ENCODE results near the gene RETN. TPM values are rescaled to one million over a fixed set of nuclear protein-coding genes. Genes with fewer than 3 reads are reported as not detected.

The RETN gene
- total RNA-seq, 3 donors from 2014 or later (not counting 1 experiment from before 2014, with no cell fraction given) = 3.8 TPM; not detected in 2

DNA sequence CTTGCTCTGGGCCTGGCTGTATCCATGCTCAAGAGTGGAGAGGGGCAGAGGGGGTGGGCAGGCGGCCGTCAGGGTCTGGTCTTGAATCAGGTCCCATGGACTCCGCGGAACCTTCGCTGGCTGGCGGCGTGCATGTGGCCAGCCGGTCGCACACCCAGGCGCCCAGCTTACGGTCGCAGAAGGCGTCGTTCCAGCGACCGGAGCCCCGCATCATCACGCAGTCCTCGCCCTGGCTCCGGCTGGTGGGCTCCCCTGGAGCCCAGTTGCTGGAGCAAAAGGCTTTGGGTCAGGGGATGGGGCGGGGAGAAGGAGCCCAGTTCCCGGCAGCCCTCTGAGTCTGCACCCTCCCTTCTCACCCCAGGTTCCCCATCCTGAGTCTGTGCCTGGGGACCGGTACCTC is 20.3 kb downstream of the RETN start:
- Mint-ChIP-seq H3K27me3 (ENCODE audit: low read depth in 2 of 2) (no peaks in the 10 kb centered on the region), H3K27ac (no peak overlapping the region), H3K9me3 (no peaks in the 10 kb centered on the region), H3K4me1 (peaks cover 0 to 12% of the 10 kb centered on the region in 2 donors), H3K4me3 (no peak overlapping the region), H3K36me3 (no peaks in the 10 kb centered on the region)
- Histone ChIP-seq H3K4me3 (ENCODE audit: low read length) (no peak overlapping the region), H3K36me3 (ENCODE audit: control insufficient read depth, insufficient read depth, low read length) (no peaks in the 10 kb centered on the region), H3K27ac (ENCODE audit: low read length) (no peak overlapping the region), H3K9me3 (ENCODE audit: control insufficient read depth, insufficient read depth, low read length) (peaks cover 40% of the 10 kb centered on the region), H3K4me1 (ENCODE audit: control insufficient read depth, insufficient read depth, low read length) (peaks cover 38% of the 10 kb centered on the region), H3K27me3 (ENCODE audit: control insufficient read depth, insufficient read depth, low read length) (no peaks in the 10 kb centered on the region)
- ATAC-seq (no peak), DNase-seq (no peak)
- intact Hi-C loops (cut with micrococcal nuclease) = loop anchor here (10.0 kb wide), 1 partner anchor 54 kb away; the partner anchor contains the start of genes PCP2 and STXBP2
- 50% methylated on average over 21 of the region's 23 CpGs for WGBS (ENCODE audit: insufficient coverage)
- TF ChIP-seq CTCF (IDR thresholded peaks at IDR 0.05) = no peak

DNA sequence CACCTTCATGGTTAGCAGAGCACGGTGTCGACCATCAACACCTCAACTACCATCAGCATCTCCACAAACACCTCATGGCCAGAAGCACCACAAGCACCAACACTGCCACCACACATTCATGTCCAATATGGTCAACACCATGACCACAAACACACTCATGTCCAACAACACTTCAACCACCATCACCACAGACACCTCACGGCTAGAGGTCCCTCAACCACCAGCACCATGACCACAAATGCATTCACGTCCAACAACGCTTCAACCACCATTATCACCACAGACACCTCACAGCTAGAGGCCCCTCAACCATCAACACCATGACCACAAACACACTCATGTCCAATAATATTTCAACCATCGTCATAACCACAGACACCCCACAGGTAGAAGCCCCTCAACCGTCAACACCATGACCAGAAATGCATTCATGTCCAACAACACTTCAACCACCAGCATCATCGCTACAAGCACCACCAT is 22.0 kb downstream of the RETN start:
- no peaks in the 10 kb centered on the region for H3K9me3 Mint-ChIP-seq
- no peaks in the 10 kb centered on the region for H3K27me3 Mint-ChIP-seq (ENCODE audit: low read depth in 2 of 2)
- intact Hi-C loops (cut with micrococcal nuclease) = loop anchor here (1.0 to 5.0 kb wide), 3 partner anchors 10 to 499 kb away; no protein-coding TSS in a partner anchor
- TF ChIP-seq CTCF (IDR thresholded peaks at IDR 0.05) = no peak
- H3K4me1 Mint-ChIP-seq = peaks cover 0 to 5% of the 10 kb centered on the region in 2 donors
- Histone ChIP-seq H3K9me3 (ENCODE audit: control insufficient read depth, insufficient read depth, low read length) (peaks cover 40% of the 10 kb centered on the region), H3K4me3 (ENCODE audit: low read length) (no peak overlapping the region), H3K27me3 (ENCODE audit: control insufficient read depth, insufficient read depth, low read length) (no peaks in the 10 kb centered on the region), H3K4me1 (ENCODE audit: control insufficient read depth, insufficient read depth, low read length) (peaks cover 49% of the 10 kb centered on the region), H3K27ac (ENCODE audit: low read length) (peak overlapping the region; percentile 81), H3K36me3 (ENCODE audit: control insufficient read depth, insufficient read depth, low read length) (no peaks in the 10 kb centered on the region)
- WGBS (ENCODE audit: insufficient coverage) = 24% methylated on average over 8 of the region's 8 CpGs
- peak; percentile 63 to 69 for DNase-seq
- no peak overlapping the region for H3K27ac Mint-ChIP-seq
- H3K36me3 Mint-ChIP-seq = no peaks in the 10 kb centered on the region
- peak; percentile 28 to 41 (median 36) for ATAC-seq
- no peak overlapping the region for H3K4me3 Mint-ChIP-seq

DNA sequence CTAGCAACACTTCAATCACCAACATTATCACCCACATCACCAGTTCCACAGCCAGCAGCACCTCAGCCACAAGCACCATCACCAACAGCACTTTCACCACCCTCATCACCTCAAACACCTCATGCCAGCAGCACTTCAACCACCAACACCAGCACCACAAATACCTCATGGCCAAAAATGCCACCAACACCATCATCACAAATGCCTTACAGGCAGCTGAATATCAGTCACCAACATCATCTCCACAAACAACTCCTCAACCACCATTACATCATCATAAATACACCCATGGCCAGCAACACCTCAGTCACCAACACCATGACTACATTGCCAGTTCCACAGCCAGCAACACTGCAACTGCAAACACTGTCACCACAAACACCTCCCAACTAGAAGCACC is 22.6 kb downstream of the RETN start:
- ATAC-seq = peak; percentile 35 to 49 (median 35)
- no peak overlapping the region for H3K27ac Mint-ChIP-seq

More for the DNA sequence above, 22.6 kb downstream of the RETN start:
- no peaks in the 10 kb centered on the region for H3K27me3 ChIP-seq (ENCODE audit: control insufficient read depth, insufficient read depth, low read length)
- H3K36me3 ChIP-seq (ENCODE audit: control insufficient read depth, insufficient read depth, low read length) = no peaks in the 10 kb centered on the region
- no peaks in the 10 kb centered on the region for H3K4me1 Mint-ChIP-seq
- no peaks in the 10 kb centered on the region for H3K9me3 Mint-ChIP-seq
- peak overlapping the region; percentile 81 for H3K27ac ChIP-seq (ENCODE audit: low read length)
- no peaks in the 10 kb centered on the region for H3K36me3 Mint-ChIP-seq
- no peak overlapping the region for H3K4me3 ChIP-seq (ENCODE audit: low read length)
- no peak for TF ChIP-seq CTCF (IDR thresholded peaks at IDR 0.05)
- intact Hi-C loops (cut with micrococcal nuclease) = loop anchor here (2.0 to 5.0 kb wide), 2 partner anchors 115 to 499 kb away; no protein-coding TSS in a partner anchor
- peaks cover 49% of the 10 kb centered on the region for H3K4me1 ChIP-seq (ENCODE audit: control insufficient read depth, insufficient read depth, low read length)
- H3K9me3 ChIP-seq (ENCODE audit: control insufficient read depth, insufficient read depth, low read length) = peaks cover 40% of the 10 kb centered on the region
- peaks cover 0 to under 1% of the 10 kb centered on the region in 2 donors for H3K27me3 Mint-ChIP-seq (ENCODE audit: low read depth in 2 of 2)
- peak; percentile 52 to 72 for DNase-seq
- H3K4me3 Mint-ChIP-seq = no peak overlapping the region
